AG09319 (cell line): ENCODE data around the gene FAF2.

Source experiments
- DNase-seq: peaks from one replicate; pipeline ENCODE4 v3.0.0-alpha.2; 2010; ENCODE audit warnings: low read depth; ENCODE audit errors: extremely low read depth
- CTCF ChIP-seq: IDR thresholded peaks from 2 replicates; pipeline ENCODE4 v1.5.1; 2011; ENCODE audit warnings: low read depth, mild to moderate bottlenecking, inconsistent platforms, low read length, moderate library complexity

Gene FAF2

GRCh38 chr5:176447591-176447977 is 601 bp upstream of the FAF2 start:
- peak; percentile 7 for TF ChIP-seq CTCF
- no peak for DNase-seq

GRCh38 chr5:176450077-176450476 is 1.9 kb downstream of the FAF2 start:
- DNase-seq = no peak
- no peak for TF ChIP-seq CTCF

GRCh38 chr5:176454724-176455394 is 6.7 kb downstream of the FAF2 start:
- no peak for TF ChIP-seq CTCF
- no peak for DNase-seq

- DNase-seq = no peak
- TF ChIP-seq CTCF = no peak
Observed at GRCh38 chr5:176458904-176459561, 10.8 kb downstream of the FAF2 start.

- no peak for TF ChIP-seq CTCF
- DNase-seq = no peak
Observed at GRCh38 chr5:176461349-176461748, 13.2 kb downstream of the FAF2 start.

GRCh38 chr5:176463113-176463764 is 15.1 kb downstream of the FAF2 start:
- no peak for TF ChIP-seq CTCF
- no peak for DNase-seq

- no peak for TF ChIP-seq CTCF
- peak; percentile 44 for DNase-seq
Observed at GRCh38 chr5:176466245-176466871, 18.2 kb downstream of the FAF2 start.
